Suppressor macrophage treated with lipopolysaccharide for 1 hour (primary cell): ENCODE measurements around the gene PITRM1.

Experiments
- DNase-seq, 3 donors: peaks; one replicate each; pipeline ENCODE4 v3.0.0-alpha.2; 2020 to 2022

PITRM1 gene

DNA sequence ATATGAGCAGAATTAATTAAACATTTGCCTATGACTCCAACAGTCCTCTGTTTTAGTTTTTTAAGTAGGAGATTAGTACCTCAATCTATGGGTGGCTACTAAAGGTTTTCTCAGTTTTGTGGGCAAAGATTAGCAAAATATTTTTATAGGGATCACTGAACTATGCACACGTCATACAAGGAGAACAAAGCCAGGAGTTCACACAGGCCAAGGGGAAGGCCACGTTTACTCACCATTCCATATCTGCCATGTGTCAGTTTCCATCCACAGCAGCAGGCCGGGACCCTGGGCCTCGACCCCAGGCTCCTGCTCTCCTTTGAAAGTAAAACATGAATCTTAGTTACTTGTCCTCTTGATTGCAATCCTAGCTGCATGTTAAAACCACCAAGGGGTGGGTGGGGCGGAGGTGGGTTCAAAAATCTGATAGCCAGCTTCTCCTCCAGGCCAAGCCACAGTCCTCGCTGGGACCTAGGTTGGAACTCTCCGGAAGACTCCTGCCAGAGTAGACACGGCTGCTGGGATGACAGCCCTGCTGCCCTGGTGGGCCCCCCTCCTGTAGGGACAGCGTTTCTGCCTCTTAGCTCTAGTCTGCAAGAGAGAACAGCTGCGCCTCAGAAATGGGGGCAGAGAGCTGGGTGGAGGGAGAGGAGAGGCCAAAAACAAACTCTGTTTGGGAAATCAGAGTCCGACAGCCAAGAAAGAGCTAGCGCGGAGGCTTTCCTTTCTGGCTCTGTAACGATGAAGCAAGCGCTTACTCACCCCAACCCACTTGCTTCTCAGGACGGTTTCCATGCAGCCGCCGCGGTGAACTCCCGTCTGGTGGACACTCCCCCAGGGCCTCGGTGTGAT lies 35.6 kb downstream of the PITRM1 start:
- DNase-seq = peak in 1 of 3 donors; percentile 12

GRCh38 chr10:3136336-3136735 lies 36.2 kb downstream of the PITRM1 start:
- no peak for DNase-seq

GRCh38 chr10:3135006-3135405 lies 37.6 kb downstream of the PITRM1 start:
- DNase-seq = no peak

- DNase-seq = no peak
Observed at GRCh38 chr10:3133948-3134347, 38.6 kb downstream of the PITRM1 start.

- no peak for DNase-seq
Observed at GRCh38 chr10:3132036-3133025, 40.3 kb downstream of the PITRM1 start.

DNA sequence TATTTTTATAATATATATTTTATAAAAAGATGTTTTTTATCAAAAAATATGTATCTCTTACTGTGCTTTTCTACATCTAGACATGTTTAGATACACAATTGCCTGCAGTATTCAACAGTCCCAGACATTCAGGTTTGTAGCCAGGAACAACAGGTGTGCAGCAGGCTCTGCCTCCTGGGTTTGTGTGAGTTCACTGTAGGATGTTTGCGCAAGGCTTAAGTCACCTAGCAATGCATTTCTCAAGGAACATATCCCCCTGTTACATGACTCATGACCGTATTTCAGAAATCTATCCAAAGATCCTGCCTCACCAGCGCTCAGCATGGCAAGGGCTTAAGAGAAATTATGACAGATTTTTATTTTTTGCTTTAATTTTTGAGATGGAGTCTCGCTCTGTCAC lies 41.5 kb downstream of the PITRM1 start:
- DNase-seq = no peak

DNA sequence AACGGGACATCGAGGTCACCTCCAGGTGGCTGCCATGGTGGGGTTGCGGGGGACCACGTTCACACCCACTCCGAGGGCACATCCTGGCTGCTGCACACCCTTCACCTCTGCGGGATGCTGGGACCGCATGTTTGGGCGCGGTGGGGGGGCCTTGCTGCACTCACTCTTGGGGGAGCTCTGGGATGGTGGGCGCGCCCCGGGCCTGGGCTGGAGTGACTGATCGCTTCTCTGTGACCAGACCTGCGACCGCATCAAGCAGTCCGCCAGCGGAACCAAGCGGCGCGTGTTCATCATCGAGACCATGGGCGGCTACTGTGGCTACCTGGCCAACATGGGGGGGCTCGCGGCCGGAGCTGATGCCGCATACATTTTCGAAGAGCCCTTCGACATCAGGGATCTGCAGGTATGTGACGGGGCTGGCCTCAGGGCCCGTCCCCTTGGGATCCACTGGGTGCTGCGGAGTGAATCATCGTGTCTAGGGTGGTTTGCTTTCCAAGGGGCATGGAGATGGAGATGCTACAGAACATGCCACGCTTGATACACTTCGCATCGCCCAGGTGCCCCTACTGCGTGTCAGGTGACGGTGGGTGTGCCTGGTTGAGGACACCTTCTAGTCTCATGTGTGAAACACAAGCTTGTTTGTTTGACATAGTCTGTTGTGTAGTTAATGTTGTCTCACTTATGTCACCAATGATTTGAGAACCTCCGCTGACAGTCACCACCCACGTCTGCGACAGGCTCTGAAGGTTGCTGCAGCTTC lies 42.8 kb downstream of the PITRM1 start:
- DNase-seq = no peak

GRCh38 chr10:3128379-3129130 lies 44.0 kb downstream of the PITRM1 start:
- no peak for DNase-seq

DNA sequence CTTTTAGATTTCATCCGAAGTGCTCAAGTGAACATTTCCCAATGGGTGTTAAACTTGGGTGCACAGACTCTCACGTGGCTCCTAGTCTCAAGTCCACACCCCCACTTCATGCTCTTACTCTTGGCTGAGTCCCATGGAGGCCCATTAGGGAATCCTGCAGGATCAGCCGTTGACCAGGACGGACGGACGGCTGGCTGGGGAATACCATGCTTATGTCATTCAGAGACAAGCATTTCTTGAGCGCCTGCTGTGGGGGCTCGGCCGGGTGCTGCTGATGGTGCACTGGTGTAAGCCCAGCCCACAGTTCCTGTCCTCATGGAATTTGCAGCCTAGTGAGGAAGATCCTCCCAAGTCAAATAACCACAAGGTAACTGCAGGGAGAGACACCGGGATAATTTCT lies 44.7 kb downstream of the PITRM1 start:
- no peak for DNase-seq

DNA sequence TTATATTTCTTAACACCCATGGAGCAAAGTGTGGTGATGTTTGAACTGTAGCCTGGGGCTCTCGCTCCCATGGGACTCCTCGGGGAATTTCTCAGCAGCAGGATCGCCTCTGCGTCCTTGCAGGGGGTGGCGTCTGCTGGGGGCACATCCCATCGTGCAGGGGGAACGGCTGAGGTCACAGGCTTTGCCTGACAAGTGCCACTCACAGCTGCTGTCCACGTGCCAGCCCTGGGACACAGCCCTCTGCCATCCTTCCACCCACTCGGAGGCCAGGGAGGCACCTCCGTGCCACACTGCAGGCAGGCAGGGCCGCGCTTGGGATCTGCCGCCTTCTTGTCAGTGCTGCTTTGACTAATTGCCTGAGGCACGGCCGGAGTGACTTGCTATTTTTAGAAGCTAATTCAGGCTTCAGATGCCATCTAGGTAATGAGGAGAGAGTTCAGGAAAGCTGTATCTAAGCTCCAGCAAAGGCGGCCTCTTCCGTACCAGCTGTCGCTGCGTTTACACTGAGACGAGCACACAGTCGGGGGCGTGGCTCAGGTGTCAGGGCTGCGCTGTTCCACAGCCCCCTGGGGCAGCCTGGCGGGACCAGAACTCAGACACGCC lies 45.7 kb downstream of the PITRM1 start:
- DNase-seq = no peak

GRCh38 chr10:3126249-3126648 lies 46.3 kb downstream of the PITRM1 start:
- DNase-seq = no peak

- no peak for DNase-seq
Observed at GRCh38 chr10:3125527-3126170, 46.9 kb downstream of the PITRM1 start.

DNA sequence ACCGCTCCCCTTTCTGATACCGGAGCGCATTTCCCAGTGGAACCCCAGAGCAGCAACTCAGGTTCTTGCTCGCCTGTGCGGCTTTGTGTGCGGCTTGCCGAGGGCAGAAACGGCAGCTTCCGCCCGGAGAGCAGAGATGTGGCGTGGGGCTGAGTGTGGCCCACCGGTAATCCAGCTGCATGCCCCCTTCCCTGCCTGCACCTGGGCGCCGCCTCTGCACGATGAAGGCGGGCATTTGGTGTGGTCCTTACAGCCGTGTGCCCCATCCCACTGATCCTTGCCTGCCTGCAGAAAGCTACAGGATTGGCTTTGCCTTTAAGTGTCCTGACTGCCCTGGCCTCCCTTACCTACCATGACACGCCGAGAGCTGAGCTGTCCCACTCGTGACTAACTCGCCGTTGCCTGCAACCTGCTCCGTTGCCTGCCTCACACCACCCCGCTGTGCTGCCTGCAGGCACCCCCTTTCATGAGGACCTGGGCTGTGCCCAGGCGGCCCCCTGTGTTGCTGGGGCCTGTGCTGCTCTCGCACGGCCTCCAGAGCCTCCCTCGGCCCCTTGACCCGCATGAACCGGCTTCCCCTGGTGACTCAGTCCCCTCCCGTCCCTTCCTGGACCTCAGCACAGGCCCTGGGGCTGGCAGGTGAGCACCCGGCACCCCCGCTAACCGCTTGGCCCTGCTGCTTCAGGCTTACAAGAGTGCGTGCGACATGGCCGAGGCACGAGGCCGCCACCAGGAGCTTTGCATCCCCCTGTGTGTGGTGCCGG lies 48.0 kb downstream of the PITRM1 start:
- no peak for DNase-seq

DNA sequence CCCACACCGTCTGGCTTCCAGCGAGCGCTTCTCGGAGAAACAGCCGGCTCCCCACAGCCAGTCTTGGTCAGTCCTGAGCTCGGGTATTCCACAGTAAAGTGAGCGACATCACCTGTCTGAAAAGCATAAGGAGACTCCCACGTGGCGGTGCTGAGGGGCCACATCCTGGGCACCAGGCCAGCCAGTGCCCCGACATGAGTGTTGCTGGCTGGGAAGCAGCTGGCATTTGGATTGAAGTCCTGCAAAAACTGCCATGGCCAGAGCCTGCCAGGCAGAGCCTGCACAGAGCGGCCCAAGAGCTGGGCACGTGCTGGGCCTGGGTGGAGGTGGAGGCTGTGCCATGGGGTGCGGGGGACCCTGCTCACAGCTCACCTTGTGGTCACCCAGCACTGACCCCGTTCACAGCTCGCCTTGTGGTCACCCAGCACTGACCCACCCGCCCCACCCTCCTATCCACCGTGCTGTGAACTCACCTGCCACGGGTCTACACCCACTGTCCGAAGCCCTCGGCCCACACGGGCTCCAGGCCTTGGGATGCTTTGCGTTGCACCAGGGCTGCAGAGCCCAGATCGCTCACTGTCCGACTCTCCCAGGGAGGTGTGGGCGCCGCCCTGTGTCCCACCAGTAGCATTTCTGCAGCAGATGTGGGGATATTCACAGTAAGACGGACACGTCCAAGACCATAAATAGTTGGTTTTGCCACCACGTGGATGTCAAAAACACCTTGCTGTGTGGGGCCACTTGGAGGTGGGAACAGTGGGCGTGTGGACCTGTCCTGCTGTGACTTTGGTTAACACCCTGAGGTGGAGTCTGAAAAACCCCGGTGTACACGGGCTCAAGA lies 48.8 kb downstream of the PITRM1 start:
- DNase-seq = no peak

DNA sequence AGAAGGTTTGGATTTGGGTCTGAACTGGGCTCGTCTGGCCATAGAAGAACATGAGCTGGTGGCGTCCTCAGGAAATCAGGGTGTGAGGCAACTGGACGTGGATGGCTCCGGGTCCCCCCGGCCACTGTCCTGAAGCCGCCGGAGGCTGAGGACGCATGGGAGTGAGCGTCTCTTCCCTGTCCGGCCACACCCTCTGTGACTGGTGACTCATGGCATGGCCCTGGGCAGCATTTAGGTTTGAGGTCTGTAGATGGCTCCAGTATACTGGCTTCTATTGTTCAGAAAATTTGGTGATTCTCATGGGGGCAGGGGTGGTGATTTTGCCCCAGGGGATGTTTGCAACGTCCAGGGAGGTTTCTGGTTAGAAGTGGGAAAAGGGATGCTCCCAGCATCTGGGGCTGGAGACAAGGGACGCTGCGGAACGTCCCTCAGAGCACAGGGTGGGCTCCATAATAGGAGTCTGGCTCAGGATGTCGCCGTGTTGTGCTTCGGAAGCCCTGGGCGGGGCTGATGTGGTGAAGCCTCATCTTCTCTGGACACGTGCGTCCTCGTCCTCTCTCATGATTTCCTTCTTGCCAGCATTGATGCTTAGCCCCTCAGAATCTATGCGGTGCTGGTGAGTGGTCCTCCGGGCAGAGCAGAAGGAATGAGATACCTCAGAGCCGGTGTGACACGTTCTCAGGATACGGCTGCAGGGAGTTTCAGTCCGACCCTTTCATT lies 49.9 kb downstream of the PITRM1 start:
- peak in 1 of 3 donors; percentile 4 for DNase-seq

GRCh38 chr10:3122034-3122433 lies 50.5 kb downstream of the PITRM1 start:
- DNase-seq = no peak

GRCh38 chr10:3119796-3120459 lies 52.7 kb downstream of the PITRM1 start:
- peak in 2 of 3 donors; percentile 25 to 42 for DNase-seq

GRCh38 chr10:3118641-3119091 lies 53.9 kb downstream of the PITRM1 start:
- DNase-seq = no peak
